IPS-NIHi11 (cell line): ENCODE measurements around the gene ARMH3.
"Not testable (repeated sequence)": the region's sequence is repeated elsewhere in the genome, so short reads cannot be mapped to it uniquely, and the experiment has no call there.

ENCODE experiments used
- DNase-seq: peaks from one replicate; pipeline ENCODE4 v3.0.0; 2012; ENCODE audit warnings: mixed read lengths, low spot score

The ARMH3 gene

DNA sequence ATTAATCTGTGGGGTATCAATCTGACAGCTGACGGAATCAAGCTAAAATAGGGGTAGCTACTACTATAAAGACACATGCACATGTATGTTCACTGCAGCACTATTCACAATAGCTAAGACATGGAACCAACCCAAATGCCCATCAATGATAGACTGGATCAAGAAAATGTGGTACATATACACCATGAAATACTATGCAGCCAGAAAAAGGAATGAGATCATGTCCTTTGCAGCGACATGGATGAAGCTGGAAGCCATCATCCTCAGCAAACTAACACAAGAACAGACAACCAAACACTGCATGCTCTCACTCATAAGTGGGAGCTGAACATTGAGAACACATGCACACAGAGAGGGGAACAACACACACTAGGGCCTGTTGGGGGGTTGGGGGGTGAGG lies 75.3 kb downstream of the ARMH3 start:
- DNase-seq: not testable (repeated sequence)

DNA sequence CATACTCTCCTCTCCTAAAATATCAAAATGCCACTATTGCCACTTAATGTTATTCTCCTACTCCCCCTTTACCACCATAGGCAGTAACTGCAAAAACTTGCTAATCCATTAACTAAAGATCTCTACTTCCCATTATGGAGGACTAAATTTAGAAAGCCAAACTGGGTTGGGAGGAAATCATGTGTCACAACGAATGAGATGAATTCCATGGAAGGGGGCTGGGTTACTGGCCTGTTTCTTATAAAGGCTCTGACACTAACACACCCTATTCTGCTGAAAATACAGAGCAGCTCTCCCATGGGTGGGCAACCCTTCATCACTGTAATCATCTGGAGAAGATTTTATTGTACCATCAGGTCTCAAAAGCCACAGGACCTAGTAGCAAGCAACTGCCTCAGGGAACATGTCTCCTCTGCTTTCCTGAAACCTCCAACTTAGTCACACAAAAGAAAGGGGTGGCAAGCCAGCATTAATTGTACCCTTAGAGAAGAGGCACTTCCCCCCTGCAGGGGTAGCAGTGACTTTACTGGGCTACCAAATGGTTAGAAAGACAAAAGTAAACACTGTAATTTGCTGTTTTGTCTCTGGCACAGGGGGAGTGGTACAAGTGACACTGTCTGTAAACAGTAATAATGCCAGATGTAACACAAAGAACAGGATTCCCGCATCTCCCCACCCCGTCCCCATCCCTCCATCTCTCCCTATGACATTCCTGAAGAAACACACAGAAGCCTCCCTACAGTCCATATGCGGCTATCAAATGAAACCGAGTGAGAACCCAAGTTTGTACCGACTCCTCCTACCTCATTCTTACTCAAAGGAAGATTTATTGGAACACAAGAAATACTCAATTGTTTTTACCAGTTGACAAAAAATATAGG lies 81.6 kb downstream of the ARMH3 start:
- no peak for DNase-seq

DNA sequence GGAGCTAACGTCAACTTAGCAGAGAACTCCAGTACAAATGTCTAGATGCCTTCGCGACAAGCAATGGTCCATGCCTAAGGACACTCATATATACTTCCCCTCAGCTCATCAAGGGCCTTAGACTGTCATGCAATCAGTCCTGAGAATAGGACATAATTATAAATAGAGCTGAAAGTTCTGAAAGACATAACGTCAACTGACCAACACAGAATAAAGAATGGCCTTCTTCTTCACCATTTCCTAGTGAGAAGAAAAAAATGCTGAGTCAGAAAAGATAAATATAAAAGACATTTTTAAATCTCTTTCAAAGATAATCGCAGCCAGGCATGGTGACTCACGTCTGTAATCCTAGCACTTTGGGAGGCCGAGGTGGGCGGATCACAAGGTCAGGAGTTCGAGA lies 83.2 kb downstream of the ARMH3 start:
- no peak for DNase-seq

DNA sequence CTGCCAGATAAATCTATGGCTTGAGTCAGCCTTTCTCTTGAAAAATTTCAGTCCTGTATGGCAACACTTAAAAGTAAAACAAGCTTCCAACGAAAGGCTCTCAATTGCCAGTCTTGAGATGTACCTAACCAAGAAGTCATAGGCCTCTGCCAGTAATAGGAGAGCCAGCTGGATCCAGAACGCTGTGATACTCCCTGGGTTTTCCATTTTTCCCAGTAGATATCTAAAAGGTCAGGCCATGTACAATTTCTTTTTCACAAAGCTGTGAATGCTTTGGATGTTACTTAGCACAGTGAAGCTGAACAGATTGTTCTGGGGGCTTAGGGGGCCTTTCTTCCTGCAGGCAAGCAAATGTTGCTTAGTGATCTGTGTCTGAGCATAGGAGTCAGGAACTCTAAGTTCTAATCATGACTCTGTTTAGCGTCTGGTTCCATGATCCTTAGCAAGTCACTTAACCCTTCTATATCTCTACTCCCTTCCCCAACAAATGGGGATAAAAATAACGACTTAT lies 86.5 kb downstream of the ARMH3 start:
- DNase-seq: no peak

DNA sequence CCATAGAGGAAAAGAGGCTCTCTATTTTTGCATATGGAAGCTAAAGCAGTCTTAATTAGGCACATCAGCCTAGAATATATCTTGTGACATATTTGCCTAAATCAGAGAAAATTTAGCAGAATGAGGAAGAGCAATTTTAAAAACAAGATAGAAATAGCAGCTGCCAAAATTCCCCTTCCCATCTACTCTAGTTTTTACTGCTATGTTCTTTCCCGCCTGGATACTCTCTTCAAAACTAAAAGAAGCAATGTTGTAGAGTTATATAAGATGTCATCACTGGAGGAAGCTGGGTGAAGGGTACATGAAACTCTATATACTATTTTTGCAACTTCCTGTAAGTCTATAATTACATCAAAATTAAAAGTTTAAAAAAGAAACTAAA lies 87.0 kb downstream of the ARMH3 start:
- no peak for DNase-seq

DNA sequence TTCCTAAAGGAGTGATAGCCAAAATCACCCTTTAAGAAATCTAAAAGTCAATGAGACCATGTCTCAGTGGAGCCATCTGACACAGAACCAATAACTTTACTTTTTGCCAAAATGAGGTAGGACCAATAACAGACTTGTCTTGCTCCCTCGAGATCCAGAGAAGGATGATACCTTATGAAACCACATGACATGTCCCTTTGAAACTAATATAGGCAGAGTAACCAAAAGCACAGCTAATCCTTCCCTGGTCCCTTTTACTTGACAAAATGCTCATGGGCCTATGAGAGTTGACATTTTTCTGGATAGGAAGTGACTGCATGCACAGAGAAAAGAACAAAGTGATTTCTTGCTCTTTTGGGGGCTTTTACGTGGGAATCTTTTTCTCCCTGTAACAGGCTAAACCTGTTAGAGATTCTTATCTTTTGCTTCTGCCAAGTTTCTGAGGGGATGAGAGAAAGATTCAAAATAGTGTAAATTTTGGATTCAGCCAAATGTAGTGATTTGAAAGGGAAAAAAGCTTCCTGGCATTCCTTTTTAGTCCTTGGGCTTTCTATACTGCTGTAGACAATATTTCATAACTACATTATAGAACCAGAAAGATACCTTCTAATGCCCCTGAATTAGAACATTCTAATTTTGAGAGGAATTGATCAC lies 87.6 kb downstream of the ARMH3 start:
- DNase-seq: no peak

DNA sequence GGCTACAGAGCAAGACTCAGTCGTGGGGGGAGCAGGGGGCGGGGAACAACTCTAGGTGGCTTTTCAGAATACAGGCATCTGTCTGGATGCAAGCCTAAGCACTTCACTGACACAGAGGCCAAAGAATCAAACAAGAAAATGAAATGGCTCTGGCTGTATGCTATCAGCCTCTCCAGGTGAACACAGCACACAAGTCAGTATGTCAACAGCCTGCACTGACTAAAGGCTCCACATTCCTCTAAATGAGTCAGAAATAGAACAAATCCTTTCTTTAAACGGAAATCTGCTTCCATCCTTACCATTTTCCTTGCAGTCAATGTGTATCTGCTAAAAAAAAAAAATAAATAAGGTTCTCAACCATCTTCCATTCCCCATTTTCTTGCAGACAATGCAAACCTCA lies 88.3 kb downstream of the ARMH3 start:
- no peak for DNase-seq

DNA sequence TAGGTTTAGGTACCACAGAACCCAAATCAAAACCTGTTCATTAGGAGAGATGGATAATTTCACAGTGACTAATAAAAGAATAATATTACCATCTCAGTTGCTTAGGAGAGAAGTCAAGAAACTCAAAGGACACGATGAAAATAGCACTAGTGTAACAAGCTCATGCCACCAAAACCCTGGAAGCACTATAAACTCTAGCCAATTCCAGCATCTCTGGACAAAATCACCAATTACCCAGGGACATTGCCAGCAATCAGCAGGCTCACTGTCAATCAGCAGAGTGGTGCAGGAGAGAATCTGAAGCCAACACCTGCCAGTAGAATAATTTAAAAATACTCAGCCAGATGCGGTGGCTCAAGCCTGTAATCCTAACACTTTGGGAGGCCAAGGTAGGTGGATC lies 88.9 kb downstream of the ARMH3 start:
- no peak for DNase-seq

DNA sequence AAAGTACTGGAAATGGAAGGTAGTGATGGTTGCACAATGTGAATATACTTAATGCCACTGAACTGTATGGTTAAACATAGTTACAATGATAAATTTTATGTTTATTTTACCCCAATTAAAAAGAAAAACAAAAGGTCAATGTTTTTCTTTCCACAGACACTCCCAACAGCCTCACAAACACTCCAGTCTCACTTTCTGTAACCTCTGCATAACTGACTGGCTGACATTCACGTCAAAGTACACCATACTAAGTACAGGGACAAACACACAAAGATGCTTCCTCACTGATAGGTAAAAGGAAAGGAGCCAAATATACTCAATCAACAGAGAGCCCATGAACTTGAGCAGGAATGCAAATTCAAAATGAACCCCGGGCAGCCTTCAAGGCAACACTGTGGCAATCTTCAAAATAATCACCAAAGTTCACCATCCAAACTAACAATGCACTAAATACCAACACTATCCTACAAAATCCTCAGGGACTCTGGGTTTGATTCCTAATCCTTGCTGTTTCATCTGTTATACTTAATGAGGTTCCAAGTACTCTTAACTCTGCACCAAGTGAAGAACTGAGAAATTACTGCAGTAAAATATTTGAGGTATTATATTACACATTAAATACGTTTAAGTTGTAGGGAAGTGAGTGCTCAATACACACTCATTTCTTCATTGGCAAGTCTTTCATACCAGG lies 90.8 kb downstream of the ARMH3 start:
- no peak for DNase-seq

DNA sequence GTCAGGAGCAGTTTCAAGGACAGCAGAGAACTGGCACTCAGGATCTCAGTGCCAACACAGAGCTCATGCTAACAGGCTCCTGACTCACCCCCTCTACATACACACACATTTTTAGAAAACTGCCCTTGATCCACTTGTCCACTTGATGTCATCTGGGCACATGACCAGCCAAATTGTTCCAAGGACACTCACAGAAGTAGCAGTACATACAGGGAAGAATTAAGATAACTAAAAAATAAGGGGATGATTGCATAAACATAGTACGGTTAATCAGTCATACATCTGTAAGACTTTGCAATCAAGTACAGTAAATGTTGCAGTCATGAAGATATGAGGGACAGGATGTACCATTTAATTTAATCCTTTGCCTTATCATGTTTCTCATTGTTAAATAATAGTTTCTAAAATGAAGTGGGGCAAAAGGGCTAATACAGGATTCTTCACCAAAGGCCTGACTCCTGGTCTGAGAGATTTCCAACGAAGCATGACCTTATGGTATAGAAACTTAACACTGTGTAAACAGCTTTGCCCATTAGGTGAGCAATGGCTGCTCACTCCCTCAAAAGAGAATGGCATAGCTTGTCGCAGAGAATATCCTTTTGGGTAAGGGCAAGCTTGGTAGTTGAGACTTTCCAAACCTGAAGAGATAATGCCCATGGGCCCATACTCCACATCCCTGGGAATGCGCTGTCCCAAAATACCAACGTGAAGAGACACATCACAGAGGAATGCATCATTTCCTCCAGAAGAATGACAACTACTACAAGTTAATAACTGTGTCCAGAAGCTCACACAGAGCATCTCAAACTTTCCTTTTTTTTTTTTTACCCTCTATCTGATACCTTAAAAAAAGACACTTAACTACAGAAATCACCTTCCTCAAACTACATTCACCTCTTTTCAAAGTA lies 94.1 kb downstream of the ARMH3 start:
- no peak for DNase-seq

DNA sequence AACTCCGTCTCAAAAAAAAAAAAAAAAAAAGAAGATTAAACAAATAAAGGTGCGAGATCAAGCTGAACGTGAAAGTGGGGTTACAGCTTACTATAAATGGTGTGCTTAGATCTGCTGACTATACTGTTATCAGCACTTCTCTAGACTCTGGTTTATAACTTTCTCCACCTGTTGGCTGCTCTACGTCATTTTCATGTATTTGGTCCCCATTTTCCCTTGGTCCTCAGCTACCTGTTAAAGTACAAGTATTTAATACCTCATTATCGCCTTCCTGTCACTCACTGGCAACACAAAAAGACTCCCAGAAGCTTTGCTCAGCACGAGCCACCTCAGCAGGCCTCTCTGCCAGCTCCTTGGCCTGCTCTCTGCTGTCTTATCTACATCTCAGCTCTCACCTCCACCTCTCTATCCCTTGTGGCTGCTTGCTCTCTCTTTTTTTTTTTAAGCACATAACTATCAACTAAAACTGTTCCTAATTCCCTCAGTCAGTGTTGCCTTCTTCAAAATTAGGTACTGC lies 95.0 kb downstream of the ARMH3 start:
- no peak for DNase-seq

DNA sequence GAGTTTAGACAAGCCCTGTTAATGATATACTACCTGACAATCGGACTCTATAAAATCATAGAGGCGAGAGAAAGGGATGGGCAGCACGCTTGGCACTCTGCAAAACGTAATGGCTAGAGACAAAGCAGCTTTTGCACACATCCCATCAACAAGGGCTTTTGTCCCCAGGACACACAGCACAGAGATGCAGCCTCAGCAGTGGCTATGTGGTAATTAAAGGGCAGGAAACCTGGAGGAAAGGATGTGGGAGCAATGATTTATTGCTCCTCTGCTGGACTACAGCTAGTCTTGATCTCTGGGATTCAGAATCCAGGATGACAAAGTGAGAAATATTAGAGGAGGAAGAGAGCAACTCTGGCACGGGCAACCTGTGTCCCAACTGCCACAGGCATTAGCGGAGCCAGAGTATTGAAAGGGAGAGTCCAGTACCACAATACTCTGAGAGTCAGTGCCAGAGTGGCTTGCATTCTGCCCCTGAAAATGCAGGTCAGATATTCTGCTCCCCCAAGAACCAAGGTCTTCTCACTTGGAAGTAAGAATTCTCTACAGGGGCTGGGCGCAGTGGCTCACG lies 96.5 kb downstream of the ARMH3 start:
- no peak for DNase-seq

DNA sequence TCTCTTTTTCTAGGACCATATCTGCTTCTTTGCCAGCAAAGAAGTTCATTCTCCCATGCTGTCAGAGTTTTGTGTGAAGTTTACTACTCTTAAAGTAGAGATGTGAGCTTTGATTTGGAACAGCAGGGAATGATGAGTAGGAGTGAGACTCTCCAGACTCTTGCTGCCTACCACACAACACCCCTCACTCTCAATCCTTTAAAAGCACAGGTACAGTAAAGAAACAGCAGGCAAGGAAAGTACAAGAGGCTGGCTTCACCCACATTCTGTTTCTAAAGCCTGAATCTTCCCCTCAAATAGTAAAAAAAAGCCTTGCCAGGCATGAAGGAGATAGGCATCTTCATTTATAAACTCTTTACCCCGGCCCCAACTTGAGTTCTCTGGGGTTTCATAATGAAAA lies 97.3 kb downstream of the ARMH3 start:
- no peak for DNase-seq

DNA sequence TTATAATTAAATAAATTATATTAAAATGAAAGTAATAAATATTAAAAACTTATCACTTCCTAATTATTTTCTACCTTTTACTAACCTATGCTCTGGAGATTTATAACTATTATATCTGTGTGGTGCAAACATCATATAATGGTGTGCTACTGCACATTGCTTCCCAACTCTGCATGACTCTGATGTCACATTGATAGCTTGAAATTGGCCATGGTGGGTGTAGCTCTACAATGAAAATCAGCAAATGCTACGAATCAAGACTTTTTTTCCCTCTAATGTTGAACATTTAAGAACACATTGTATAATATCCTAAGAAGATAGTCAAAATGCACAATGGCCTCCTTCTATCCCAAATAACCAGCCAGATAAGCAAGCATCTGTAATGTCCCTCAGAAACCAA lies 99.1 kb downstream of the ARMH3 start:
- DNase-seq: no peak

DNA sequence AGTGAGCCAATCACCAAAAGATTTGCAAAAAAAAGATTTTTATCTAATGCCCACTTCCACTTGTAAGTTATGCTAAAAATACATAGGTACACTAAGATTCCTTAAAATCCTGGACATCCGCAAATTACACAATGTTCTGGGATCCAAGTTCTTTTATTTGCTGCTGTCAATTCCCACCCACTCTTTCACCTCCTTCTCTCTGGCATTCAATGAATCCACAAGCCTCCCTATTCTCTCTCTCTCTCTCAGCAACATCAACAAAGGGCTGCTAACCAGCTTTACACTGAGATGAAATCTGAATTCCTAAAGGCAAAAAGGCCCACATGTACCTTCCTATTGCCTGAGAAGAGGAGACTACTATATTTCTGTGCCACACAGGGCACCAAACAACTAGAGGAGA lies 99.9 kb downstream of the ARMH3 start:
- no peak for DNase-seq

DNA sequence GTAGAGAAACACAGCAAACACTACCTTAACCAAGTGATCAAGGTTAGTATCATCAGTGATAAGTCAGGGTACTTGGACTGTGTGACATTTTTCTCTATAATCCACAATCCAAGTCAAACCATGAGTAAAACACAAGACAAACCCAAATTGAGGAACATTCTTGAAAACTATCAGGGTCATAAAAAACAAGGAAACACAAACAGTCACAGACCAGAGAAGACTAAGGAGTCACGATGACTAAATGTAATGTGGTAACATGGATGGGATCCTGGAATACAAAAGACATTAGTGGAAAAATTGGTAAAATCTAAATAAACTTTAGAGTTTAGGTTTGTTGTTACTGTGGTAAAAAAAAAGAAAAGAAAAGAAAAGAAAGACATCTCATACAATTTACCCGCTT lies 103.8 kb downstream of the ARMH3 start:
- no peak for DNase-seq

DNA sequence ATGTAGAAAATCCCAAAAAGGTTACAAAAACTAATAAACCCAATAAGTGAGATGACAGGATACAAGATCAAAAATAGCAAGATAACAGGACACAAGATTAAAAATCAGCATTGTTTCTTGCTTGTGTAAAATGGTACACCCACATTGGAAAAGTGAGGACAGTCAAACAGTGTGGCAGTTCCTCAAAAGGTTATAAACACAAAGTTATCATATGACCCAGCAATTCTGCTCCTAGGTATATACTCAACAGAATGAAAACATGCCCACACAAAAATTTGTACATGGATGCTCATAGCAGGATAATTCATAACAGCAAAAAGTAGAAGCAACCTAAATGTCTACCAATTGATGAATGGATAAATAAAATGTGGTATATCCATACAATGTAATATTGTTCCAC lies 105.8 kb downstream of the ARMH3 start:
- DNase-seq: no peak

DNA sequence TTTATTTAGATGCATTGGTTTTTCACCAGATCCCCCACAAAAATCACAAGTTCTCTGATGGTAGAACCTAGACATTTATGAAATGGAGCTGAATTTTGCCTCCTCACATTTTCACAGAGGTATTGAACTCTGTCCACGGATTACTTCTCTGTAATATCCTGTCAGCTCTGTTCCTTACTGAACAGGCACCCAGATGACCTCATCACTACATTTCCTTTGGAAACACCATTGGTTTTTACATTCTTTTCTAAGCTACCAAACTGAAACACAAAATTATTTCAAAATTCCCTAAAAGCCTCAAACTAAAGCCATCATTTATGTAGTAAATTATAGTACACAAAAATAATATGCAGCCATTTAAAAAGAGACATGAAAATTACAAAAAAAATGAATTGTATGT lies 114.1 kb downstream of the ARMH3 start:
- no peak for DNase-seq

DNA sequence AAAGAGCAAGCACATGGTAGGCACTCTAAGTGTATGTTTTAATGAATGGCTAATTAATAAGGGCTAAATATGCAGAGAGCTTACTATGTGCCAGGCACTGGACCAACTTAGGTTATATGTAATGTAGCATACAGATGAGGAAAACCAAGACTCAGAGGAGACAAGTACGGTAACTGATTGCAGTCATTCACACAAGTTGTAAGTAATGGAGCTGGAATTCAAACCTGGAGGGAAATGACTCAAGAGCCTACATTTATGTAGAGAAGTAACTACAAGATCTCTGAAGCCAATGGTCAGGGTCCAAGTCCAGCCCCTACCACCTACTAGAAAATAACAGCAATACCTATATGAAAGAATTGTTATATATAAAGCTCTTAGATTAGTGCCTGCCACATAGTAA lies 115.1 kb downstream of the ARMH3 start:
- DNase-seq: no peak

DNA sequence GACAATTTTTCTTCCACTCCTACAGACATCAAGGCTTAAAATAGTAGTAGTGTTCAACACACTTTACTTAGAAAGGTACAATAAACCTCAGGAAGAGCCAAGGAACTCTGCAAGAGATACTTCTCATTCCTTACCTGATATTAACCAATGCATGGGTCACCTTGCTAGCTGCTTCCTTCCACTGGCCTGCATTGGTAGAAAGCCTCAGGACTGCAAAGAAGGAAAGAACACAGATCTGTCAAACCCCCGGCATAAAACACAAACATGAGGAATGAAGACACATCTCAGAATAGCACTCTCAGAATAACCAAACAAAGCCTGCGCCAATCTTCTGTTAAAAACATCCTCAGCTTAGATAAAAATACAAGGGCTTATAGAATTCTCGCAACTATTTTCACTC lies 116.2 kb downstream of the ARMH3 start:
- no peak for DNase-seq

DNA sequence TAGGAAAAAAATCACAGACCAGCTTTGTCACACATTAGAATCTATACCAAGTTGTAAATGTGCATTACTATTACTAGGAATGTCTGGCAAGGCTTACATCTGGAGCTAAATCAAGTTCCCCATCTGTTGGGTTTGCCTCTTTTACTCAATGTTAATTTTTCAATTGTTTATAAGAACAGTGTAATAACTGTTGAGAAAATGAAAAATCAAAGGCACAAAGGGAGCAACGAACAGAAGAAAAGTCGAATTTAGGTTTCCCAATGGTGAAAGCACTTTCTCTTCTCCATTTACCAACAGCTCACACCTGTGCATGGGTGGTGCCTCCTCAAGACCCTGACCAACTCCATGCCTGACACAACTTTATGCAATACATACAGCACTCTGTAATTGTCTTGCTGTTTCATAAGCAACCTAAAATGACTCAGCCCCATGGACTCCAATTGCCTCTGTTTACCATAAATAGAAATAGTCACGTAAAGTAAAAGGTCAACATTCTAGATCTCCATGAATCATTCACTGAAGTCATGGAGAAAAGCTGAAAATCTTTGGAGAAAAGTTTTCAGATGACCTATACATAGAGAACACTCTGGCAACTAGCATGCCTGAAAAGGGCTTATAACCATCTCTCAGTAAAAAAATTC lies 116.8 kb downstream of the ARMH3 start:
- DNase-seq: no peak
